Skeletal muscle satellite cell (primary cell): ENCODE data around the gene ASB9.

Experiments used
- H3K27me3 ChIP-seq: 2 replicates; pipeline ENCODE4 v1.7.0; 2013; ENCODE audit warnings: low read length; ENCODE audit not compliant: control insufficient read depth, insufficient read depth
- H3K36me3 ChIP-seq: 2 replicates; pipeline ENCODE4 v1.7.0; 2013; ENCODE audit warnings: mild to moderate bottlenecking, control low read depth, low read length; ENCODE audit not compliant: insufficient read depth
- H3K4me1 ChIP-seq: 2 replicates; pipeline ENCODE4 v1.7.0; 2013; ENCODE audit warnings: low read length; ENCODE audit not compliant: control insufficient read depth, insufficient read depth
- H3K4me2 ChIP-seq: 2 replicates; pipeline ENCODE4 v1.7.0; 2013; ENCODE audit warnings: mild to moderate bottlenecking, low read length
- H3K4me3 ChIP-seq: 2 replicates; pipeline ENCODE4 v1.7.0; 2013; ENCODE audit warnings: low read length
- H3K9ac ChIP-seq: 2 replicates; pipeline ENCODE4 v1.7.0; 2013; ENCODE audit warnings: mild to moderate bottlenecking, low read depth, low read length, moderate library complexity
- H3K9me3 ChIP-seq: replicated peaks from 2 replicates; pipeline ENCODE4 v1.7.0; 2013; ENCODE audit warnings: mild to moderate bottlenecking, control low read depth, low read length

ASB9 gene

DNA sequence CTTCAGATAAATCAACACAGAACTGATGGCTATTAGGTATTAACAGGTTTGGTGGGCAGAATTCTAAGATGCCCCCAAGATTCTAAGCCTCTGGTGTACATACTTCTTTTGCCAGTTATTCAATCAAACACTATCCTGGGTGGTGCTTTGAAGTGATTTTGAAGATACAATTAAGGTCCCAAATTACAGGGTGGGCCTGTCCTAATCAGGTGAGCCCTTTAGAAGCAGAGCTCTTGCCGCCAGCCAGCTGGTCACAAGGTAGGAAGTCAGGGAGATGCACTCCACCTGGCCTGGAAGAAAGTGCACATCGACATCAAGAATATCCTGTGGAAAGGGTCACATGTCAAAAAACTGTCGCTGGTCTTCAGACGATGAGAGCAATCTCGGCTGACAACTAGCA, 29.5 kb downstream of the ASB9 start:
- Histone ChIP-seq H3K4me1 (no peaks in the 10 kb centered on the region), H3K36me3 (no peaks in the 10 kb centered on the region), H3K27me3 (no peaks in the 10 kb centered on the region), H3K9ac (no peak overlapping the region), H3K9me3 (no peaks in the 10 kb centered on the region), H3K4me3 (no peak overlapping the region), H3K4me2 (no peak overlapping the region)

DNA sequence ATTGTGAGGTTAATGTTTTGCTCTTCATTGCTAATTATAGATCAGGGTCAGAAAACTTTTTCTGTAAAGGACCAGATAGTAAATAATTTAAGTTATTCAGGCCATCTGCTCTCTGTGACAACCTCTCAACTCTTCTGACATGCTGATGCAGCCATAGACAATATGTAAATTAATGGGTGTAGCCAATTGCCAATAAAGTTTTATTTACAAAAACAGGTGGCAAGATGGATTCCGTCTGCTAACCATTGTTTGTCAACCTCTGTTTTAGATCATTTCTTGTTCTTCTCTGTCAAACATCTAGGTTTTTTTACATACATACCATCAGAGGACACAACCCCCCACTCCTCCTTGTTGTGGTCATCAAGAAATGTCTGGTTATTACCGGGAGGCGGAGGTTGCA, 33.7 kb downstream of the ASB9 start:
- Histone ChIP-seq H3K36me3 (no peaks in the 10 kb centered on the region), H3K4me2 (no peak overlapping the region), H3K27me3 (no peaks in the 10 kb centered on the region), H3K4me3 (no peak overlapping the region), H3K4me1 (no peaks in the 10 kb centered on the region), H3K9ac (no peak overlapping the region), H3K9me3 (no peaks in the 10 kb centered on the region)

DNA sequence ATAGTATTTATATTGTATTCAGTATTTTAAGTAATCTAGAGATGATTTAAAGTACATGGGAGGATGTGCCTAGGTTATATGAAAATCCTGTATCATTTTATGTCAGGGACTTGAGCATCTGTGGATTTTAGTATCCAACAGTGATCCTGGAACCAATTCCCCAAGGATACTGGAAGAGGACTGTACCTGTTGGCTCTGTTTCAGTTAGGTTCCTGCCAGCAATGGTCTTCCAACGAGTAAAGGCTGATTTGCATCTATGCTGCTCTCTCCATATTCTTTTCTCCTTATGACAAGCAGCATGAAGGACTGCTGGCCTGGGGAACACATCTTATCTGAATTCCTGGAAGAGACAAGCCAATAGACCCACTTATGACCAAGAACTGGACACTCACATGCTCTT, 34.9 kb downstream of the ASB9 start:
- Histone ChIP-seq H3K9ac (no peak overlapping the region), H3K36me3 (no peaks in the 10 kb centered on the region), H3K4me2 (no peak overlapping the region), H3K9me3 (no peaks in the 10 kb centered on the region), H3K27me3 (no peaks in the 10 kb centered on the region), H3K4me1 (no peaks in the 10 kb centered on the region), H3K4me3 (no peak overlapping the region)

DNA sequence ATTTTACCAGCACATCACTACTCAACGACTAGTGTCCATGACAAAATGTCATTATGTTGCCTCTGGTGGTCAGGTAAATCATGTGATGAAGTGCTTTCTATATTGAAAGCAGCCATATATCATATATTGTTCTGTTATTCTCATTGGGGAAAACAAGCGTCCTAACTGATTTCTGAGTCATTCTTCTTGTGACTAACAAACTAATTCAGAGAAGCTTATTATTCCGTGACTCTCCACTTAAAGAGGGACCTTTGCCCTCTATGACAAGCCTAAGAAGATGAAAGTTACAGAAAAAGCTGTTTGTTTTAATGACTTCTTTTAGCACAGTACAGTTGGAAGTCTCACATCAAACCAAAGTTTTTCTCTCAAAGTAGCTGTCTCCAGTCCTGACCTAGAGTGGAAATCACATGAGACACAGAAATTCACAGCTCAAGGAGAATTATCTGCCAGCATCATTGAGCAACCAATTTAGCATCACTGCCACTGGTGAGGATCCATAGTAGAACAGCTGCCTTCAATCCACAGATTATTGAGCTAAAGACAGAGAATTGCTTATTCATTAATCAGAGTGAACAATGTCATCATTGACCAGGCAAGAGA, 36.4 kb downstream of the ASB9 start:
- H3K4me2 ChIP-seq = no peak overlapping the region
- H3K4me1 ChIP-seq = no peaks in the 10 kb centered on the region
- H3K9ac ChIP-seq = no peak overlapping the region
- H3K36me3 ChIP-seq = no peaks in the 10 kb centered on the region
- H3K4me3 ChIP-seq = no peak overlapping the region
- H3K27me3 ChIP-seq = no peaks in the 10 kb centered on the region
- H3K9me3 ChIP-seq = no peaks in the 10 kb centered on the region

DNA sequence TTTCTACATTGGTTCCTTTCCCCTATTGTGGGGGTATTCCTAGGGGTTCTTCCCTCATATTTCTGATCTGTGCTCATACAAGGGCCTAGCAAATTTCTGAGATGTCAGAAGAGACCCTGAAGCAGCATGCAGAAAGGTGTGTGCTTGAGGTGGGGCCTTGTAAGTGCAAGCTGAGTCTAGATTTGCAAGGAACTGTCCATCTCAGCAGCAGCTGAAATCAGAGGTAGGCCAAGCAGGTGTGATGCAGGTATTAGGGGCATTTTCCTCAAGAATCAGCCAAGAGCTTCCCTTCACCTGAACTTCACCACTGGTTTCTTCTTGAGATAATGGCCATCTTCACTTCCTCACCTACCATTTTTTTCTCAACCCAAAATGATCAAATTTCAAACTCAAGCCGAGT, 45.1 kb downstream of the ASB9 start:
- no peak overlapping the region for H3K4me3 ChIP-seq
- no peak overlapping the region for H3K4me2 ChIP-seq
- no peaks in the 10 kb centered on the region for H3K4me1 ChIP-seq
- H3K36me3 ChIP-seq = no peaks in the 10 kb centered on the region
- no peaks in the 10 kb centered on the region for H3K27me3 ChIP-seq
- no peak overlapping the region for H3K9ac ChIP-seq
- no peaks in the 10 kb centered on the region for H3K9me3 ChIP-seq

DNA sequence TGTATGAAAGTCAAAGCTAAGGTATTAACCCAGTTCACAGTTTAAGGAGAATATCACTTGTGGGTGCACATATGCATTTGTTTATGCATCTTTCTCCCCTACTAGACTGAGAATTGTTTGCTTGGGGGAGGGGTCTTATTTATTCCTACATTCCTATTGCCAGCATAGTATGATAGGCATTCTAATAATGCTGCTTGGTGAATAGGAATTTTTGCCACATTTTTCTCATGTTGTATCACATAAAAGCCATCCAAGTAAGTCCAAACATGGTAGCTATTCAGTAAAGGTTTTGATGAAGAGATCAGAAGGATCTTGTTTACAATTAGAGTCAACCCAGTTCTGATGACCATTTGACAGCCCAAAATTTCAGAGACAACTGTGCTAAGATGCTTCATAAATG, 48.6 kb downstream of the ASB9 start:
- Histone ChIP-seq H3K36me3 (no peaks in the 10 kb centered on the region), H3K4me3 (no peak overlapping the region), H3K4me2 (no peak overlapping the region), H3K9ac (no peak overlapping the region), H3K9me3 (no peaks in the 10 kb centered on the region), H3K27me3 (no peaks in the 10 kb centered on the region), H3K4me1 (no peaks in the 10 kb centered on the region)

DNA sequence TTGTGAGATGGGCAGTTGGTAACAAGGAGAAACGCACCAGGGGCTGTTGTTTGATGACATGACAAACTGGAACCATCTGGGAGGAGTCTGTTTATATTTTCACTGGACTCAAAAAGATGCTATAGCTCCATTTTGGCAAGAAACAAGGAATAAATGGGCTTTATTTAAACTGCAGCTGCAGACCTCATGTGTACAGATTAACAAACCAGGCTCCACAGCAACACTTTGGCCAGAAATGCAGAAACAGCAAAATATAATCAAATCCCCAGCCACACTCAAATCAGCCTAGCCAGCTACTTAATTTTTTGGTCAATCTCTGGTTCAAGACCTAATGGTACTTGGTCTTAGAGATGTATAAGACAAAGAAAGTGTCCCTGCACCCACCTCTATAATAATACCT, 52.7 kb downstream of the ASB9 start:
- Histone ChIP-seq H3K36me3 (no peaks in the 10 kb centered on the region), H3K4me1 (no peaks in the 10 kb centered on the region)

DNA sequence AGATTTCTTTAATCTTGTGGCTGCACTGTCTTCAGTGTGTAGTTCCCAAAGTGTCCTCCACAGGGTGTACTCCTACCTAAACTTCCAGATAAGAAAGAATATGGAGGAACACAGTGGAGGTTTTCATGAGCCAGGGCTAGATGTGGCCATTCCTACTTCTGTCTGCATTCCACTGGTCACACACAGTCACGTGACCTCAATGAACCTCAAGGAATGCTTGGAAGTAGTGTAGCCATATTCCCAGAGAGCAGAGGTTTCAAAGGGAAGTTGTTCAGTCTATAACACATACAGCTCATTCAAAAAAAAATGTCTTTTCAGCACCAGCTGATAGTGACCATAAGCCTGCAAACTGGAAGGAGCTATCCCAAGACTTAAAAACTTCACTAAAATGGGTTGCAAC, 53.6 kb downstream of the ASB9 start:
- Histone ChIP-seq H3K9me3 (no peaks in the 10 kb centered on the region), H3K36me3 (no peaks in the 10 kb centered on the region), H3K4me2 (no peak overlapping the region), H3K9ac (no peak overlapping the region), H3K4me3 (no peak overlapping the region), H3K27me3 (no peaks in the 10 kb centered on the region), H3K4me1 (no peaks in the 10 kb centered on the region)

More for the DNA sequence above, 52.7 kb downstream of the ASB9 start:
- no peak overlapping the region for H3K4me3 ChIP-seq
- no peaks in the 10 kb centered on the region for H3K9me3 ChIP-seq
- no peaks in the 10 kb centered on the region for H3K27me3 ChIP-seq
- no peak overlapping the region for H3K4me2 ChIP-seq
- H3K9ac ChIP-seq = no peak overlapping the region

DNA sequence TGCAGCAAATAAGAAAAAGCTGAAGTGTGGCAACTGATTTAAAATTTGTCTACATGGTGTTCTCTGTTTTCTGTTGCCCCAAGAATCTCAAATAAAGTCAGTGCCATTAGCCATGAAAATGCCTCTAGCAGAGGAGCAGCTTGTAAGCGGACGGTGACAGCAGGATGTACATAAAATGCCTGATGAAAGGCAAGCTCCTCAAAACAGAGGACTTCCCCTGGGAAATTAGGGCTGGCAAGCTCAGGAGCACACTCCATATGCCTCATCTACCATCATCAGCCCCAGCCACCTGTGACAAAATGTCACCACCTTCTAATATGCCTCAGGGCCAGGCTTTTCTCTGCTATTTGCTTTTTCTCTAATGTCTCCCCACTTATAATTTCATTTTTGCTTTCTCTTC, 54.5 kb downstream of the ASB9 start:
- no peak overlapping the region for H3K9ac ChIP-seq
- H3K36me3 ChIP-seq = no peaks in the 10 kb centered on the region
- H3K4me1 ChIP-seq = no peaks in the 10 kb centered on the region
- no peaks in the 10 kb centered on the region for H3K27me3 ChIP-seq
- H3K4me3 ChIP-seq = no peak overlapping the region
- no peaks in the 10 kb centered on the region for H3K9me3 ChIP-seq
- no peak overlapping the region for H3K4me2 ChIP-seq

DNA sequence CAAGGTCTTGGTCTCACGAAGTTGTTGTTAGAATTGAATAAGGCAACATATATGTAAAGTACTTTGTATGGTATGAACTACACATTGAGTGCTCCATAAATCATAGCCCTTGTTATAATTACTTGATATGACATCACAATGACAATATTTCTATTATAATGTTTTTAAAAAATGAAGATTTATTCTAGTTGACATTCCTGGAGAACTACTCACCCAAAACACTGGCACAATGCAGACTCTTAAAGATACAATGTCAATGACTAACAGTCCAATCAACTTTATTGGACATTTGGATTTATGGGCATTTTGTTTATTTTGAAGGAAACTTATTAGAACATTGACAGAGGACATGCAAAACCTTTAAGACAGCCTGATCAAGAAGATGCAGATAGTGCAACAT, 55.3 kb downstream of the ASB9 start:
- H3K36me3 ChIP-seq = no peaks in the 10 kb centered on the region
- no peak overlapping the region for H3K4me2 ChIP-seq
- no peaks in the 10 kb centered on the region for H3K9me3 ChIP-seq

DNA sequence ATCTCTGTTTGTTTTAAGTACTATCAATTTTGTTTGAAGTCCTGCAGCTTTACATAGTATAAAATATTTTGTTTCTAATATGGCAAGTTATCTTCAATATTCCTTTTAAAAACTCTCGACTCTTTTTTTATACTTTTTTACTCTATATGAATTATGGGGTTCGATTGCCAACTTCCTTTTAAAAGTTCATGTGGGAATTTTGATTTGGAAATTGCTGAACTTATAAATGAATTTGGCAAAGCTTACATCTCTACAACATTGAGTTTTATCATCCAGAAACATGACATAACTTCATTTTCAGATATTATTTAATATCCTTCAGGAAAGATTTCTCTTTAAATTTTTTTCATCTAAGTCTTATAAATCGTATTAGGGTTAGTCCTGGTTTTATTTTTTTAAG, 60.8 kb downstream of the ASB9 start:
- Histone ChIP-seq H3K4me3 (no peak overlapping the region), H3K9ac (no peak overlapping the region), H3K27me3 (no peaks in the 10 kb centered on the region), H3K4me1 (no peaks in the 10 kb centered on the region), H3K9me3 (no peaks in the 10 kb centered on the region), H3K36me3 (no peaks in the 10 kb centered on the region), H3K4me2 (no peak overlapping the region)

More for the DNA sequence above, 55.3 kb downstream of the ASB9 start:
- Histone ChIP-seq H3K9ac (no peak overlapping the region), H3K4me1 (no peaks in the 10 kb centered on the region), H3K27me3 (no peaks in the 10 kb centered on the region), H3K4me3 (no peak overlapping the region)

DNA sequence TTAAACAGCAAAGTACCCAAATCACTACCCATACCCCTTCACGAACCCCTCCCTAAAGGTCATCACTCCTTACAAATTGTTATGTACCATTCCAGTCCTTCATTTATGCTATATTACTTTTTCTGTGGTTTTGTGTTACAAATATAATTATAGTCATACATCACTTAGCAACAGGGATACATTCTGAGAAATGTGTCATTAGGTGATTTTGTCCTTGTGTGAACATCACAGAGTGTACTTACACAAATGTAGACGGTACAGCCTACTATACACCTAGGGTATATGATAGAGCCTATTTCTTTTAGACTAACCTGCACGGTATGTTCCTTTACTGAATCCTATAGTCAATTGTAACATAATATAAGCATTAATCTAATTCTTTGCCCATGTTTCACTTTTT, 61.9 kb downstream of the ASB9 start:
- H3K27me3 ChIP-seq = no peaks in the 10 kb centered on the region
- H3K9me3 ChIP-seq = no peaks in the 10 kb centered on the region
- no peaks in the 10 kb centered on the region for H3K4me1 ChIP-seq
- H3K9ac ChIP-seq = no peak overlapping the region
- H3K36me3 ChIP-seq = no peaks in the 10 kb centered on the region
- H3K4me2 ChIP-seq = no peak overlapping the region
- H3K4me3 ChIP-seq = no peak overlapping the region
